ENCODE results near the gene GRK5.

DNA sequence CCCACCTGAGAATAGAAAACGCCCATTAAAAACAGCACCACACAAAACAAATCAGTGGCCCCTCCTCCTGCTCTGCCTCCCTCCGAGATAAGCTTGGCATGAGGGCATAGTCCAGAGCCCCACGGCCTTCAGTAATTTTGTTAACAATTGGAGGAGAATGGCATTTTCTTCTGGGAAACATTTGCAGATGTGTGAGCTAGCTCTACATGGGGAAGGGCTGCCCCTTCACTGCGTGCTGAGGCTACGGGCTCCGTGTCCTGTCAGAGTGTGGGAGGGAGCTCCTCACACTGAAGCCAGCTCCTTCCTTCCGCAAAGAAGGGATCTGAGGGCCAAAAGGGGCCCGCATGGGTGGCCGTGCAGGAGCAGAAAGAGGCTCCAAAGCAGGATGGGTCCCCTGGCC is 15.2 kb downstream of the GRK5 start:
- TF ChIP-seq, protein P1, sequence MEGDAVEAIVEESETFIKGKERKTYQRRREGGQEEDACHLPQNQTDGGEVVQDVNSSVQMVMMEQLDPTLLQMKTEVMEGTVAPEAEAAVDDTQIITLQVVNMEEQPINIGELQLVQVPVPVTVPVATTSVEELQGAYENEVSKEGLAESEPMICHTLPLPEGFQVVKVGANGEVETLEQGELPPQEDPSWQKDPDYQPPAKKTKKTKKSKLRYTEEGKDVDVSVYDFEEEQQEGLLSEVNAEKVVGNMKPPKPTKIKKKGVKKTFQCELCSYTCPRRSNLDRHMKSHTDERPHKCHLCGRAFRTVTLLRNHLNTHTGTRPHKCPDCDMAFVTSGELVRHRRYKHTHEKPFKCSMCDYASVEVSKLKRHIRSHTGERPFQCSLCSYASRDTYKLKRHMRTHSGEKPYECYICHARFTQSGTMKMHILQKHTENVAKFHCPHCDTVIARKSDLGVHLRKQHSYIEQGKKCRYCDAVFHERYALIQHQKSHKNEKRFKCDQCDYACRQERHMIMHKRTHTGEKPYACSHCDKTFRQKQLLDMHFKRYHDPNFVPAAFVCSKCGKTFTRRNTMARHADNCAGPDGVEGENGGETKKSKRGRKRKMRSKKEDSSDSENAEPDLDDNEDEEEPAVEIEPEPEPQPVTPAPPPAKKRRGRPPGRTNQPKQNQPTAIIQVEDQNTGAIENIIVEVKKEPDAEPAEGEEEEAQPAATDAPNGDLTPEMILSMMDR (IDR thresholded peaks at IDR 0.05) = no peak
- TF ChIP-seq EZH2 (IDR thresholded peaks at IDR 0.05) = no peak
- no peak for TF ChIP-seq EZH2phosphoT487 (IDR thresholded peaks at IDR 0.05)
